Measurements from ENCODE around the gene RALGAPA1. TPM values are rescaled to one million over a fixed set of nuclear protein-coding genes. Genes with fewer than 3 reads are reported as not detected.
"Not testable (repeated sequence)": the region's sequence is repeated elsewhere in the genome, so short reads cannot be mapped to it uniquely, and the experiment has no call there.

Gene RALGAPA1
- polyA plus RNA-seq, 1 donor from 2014 or later = 73.3 TPM

DNA sequence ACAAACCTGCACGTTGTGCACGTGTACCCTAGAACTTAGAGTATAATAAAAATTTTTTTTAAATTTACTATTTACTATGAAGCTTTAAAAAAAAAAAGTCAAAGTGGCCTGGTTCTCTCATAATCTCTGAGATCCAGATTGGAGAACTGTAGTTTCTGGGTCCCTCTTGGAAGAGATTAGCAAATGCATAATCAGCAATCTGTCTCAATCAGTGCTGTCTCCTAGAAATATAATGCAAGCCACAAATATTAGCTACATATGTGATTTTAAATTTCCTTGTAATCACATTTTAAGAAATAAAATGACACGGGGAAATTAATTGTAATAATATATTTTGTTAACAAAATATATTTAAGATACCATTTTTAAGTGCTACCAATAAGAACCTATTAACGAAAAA, 32.3 kb downstream of the RALGAPA1 start:
- H2AFZ ChIP-seq (ENCODE audit: low read depth, low read length) = no peak overlapping the region
- H3K79me2 ChIP-seq (replicated peaks; ENCODE audit: insufficient read depth, low read length) = peaks cover 18% of the 10 kb centered on the region
- TF ChIP-seq TAF1 (IDR thresholded peaks at IDR 0.05; ENCODE audit: low read depth) (no peak), SMC3 (conservative IDR thresholded peaks at IDR 0.05; ENCODE audit: poor library complexity) (no peak), RAD21 (conservative IDR thresholded peaks at IDR 0.05) (no peak), EP300 (conservative IDR thresholded peaks at IDR 0.05; ENCODE audit: poor library complexity, severe bottlenecking) (no peak), POLR2AphosphoS5 (IDR thresholded peaks at IDR 0.05) (no peak), EZH2 (IDR thresholded peaks at IDR 0.05; ENCODE audit: borderline replicate concordance, insufficient read depth, low read length, poor library complexity, severe bottlenecking) (no peak), MXI1 (conservative IDR thresholded peaks at IDR 0.05; ENCODE audit: poor library complexity, severe bottlenecking) (no peak)
- TF ChIP-seq, protein P1, sequence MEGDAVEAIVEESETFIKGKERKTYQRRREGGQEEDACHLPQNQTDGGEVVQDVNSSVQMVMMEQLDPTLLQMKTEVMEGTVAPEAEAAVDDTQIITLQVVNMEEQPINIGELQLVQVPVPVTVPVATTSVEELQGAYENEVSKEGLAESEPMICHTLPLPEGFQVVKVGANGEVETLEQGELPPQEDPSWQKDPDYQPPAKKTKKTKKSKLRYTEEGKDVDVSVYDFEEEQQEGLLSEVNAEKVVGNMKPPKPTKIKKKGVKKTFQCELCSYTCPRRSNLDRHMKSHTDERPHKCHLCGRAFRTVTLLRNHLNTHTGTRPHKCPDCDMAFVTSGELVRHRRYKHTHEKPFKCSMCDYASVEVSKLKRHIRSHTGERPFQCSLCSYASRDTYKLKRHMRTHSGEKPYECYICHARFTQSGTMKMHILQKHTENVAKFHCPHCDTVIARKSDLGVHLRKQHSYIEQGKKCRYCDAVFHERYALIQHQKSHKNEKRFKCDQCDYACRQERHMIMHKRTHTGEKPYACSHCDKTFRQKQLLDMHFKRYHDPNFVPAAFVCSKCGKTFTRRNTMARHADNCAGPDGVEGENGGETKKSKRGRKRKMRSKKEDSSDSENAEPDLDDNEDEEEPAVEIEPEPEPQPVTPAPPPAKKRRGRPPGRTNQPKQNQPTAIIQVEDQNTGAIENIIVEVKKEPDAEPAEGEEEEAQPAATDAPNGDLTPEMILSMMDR (IDR thresholded peaks at IDR 0.05; ENCODE audit: poor library complexity, severe bottlenecking) = no peak
- TF ChIP-seq, protein P2, sequence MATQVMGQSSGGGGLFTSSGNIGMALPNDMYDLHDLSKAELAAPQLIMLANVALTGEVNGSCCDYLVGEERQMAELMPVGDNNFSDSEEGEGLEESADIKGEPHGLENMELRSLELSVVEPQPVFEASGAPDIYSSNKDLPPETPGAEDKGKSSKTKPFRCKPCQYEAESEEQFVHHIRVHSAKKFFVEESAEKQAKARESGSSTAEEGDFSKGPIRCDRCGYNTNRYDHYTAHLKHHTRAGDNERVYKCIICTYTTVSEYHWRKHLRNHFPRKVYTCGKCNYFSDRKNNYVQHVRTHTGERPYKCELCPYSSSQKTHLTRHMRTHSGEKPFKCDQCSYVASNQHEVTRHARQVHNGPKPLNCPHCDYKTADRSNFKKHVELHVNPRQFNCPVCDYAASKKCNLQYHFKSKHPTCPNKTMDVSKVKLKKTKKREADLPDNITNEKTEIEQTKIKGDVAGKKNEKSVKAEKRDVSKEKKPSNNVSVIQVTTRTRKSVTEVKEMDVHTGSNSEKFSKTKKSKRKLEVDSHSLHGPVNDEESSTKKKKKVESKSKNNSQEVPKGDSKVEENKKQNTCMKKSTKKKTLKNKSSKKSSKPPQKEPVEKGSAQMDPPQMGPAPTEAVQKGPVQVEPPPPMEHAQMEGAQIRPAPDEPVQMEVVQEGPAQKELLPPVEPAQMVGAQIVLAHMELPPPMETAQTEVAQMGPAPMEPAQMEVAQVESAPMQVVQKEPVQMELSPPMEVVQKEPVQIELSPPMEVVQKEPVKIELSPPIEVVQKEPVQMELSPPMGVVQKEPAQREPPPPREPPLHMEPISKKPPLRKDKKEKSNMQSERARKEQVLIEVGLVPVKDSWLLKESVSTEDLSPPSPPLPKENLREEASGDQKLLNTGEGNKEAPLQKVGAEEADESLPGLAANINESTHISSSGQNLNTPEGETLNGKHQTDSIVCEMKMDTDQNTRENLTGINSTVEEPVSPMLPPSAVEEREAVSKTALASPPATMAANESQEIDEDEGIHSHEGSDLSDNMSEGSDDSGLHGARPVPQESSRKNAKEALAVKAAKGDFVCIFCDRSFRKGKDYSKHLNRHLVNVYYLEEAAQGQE (IDR thresholded peaks at IDR 0.05; ENCODE audit: borderline replicate concordance) = no peak
- H3K4me2 ChIP-seq (ENCODE audit: low read length) = no peak overlapping the region
- H3K27me3 ChIP-seq (ENCODE audit: insufficient read depth, low read depth, low read length) = no peaks in the 10 kb centered on the region
- no peaks in the 10 kb centered on the region for H3F3A ChIP-seq (ENCODE audit: insufficient read depth, low read length, poor library complexity, severe bottlenecking)
- no peak overlapping the region for H3K9ac ChIP-seq (ENCODE audit: low read length)
- H3K9me3 ChIP-seq (ENCODE audit: low read length) = peaks cover 3% of the 10 kb centered on the region
- H4K20me1 ChIP-seq (ENCODE audit: insufficient read depth) = no peaks in the 10 kb centered on the region
- H3K36me3 ChIP-seq (ENCODE audit: insufficient read depth, low read length) = no peaks in the 10 kb centered on the region
- H3K9me2 ChIP-seq (ENCODE audit: insufficient read depth, low read length) = no peaks in the 10 kb centered on the region
- no peak overlapping the region for H3K27ac ChIP-seq (ENCODE audit: low read length)
- no peak overlapping the region for H3K4me3 ChIP-seq (ENCODE audit: low read length)

DNA sequence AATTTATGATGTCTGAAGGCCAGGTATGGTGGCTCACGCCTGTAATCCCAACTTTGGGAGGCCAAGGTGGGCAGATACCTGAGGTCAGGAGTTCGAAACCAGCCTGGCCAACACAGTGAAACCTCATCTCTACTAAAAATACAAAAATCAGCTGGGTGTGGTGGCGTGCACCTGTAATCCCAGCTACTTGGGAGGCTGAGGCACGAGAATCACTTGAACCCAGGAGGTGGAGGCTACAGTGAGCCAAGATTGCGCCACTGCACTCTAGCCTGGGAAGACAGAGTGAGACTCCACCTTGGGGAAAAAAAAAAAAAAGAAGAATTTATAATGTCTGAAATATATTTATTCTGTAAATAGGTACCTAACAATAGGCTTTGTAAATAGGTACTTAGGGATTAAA, 33.0 kb downstream of the RALGAPA1 start:
- not testable (repeated sequence) for H3K4me2 ChIP-seq (ENCODE audit: low read length); H3K4me3 ChIP-seq (ENCODE audit: low read length); H3K9ac ChIP-seq (ENCODE audit: low read length); H3K9me2 ChIP-seq (ENCODE audit: insufficient read depth, low read length); H3K27ac ChIP-seq (ENCODE audit: low read length); H3K9me3 ChIP-seq (ENCODE audit: low read length); H3K27me3 ChIP-seq (ENCODE audit: insufficient read depth, low read depth, low read length); H4K20me1 ChIP-seq (ENCODE audit: insufficient read depth); H3F3A ChIP-seq (ENCODE audit: insufficient read depth, low read length, poor library complexity, severe bottlenecking); H2AFZ ChIP-seq (ENCODE audit: low read depth, low read length); H3K36me3 ChIP-seq (ENCODE audit: insufficient read depth, low read length)
- H3K79me2 ChIP-seq (replicated peaks; ENCODE audit: insufficient read depth, low read length) = peaks cover 16% of the 10 kb centered on the region

DNA sequence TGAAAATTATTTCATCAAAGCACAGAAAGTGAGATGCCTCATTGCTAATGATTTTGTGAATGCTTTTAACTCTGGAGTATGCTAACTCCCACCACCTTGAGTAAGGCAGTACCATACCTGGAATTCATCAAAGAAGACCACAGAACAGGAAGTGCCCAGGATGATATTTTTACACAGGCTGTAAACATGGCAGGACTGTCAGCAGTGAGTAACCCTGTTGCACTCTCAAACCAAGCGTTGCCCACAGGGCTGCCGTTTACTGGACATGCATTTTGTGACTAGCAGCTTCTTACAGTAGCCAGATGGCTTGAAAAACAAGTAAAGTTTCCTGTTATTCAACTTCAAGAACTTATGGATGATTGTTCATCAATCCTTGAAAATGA, 42.4 kb downstream of the RALGAPA1 start:
- no peak overlapping the region for H3K4me2 ChIP-seq (ENCODE audit: low read length)
- no peak overlapping the region for H3K27ac ChIP-seq (ENCODE audit: low read length)
- H3K9ac ChIP-seq (ENCODE audit: low read length) = no peak overlapping the region
- H2AFZ ChIP-seq (ENCODE audit: low read depth, low read length) = no peak overlapping the region
- no peaks in the 10 kb centered on the region for H3K36me3 ChIP-seq (ENCODE audit: insufficient read depth, low read length)
- no peaks in the 10 kb centered on the region for H3F3A ChIP-seq (ENCODE audit: insufficient read depth, low read length, poor library complexity, severe bottlenecking)
- no peaks in the 10 kb centered on the region for H3K9me3 ChIP-seq (ENCODE audit: low read length)
- no peaks in the 10 kb centered on the region for H3K27me3 ChIP-seq (ENCODE audit: insufficient read depth, low read depth, low read length)
- no peak overlapping the region for H3K4me3 ChIP-seq (ENCODE audit: low read length)
- H3K79me2 ChIP-seq (replicated peaks; ENCODE audit: insufficient read depth, low read length) = no peaks in the 10 kb centered on the region
- TF ChIP-seq, protein P2 (IDR thresholded peaks at IDR 0.05; ENCODE audit: borderline replicate concordance) = no peak
- no peaks in the 10 kb centered on the region for H3K9me2 ChIP-seq (ENCODE audit: insufficient read depth, low read length)
- H4K20me1 ChIP-seq (ENCODE audit: insufficient read depth) = no peaks in the 10 kb centered on the region

Data from neural cell (in vitro differentiated cells).